Measurements from ENCODE around the gene PEMT.
"Not testable (repeated sequence)": the region's sequence is repeated elsewhere in the genome, so short reads cannot be mapped to it uniquely, and the experiment has no call there.

Gene PEMT

DNA sequence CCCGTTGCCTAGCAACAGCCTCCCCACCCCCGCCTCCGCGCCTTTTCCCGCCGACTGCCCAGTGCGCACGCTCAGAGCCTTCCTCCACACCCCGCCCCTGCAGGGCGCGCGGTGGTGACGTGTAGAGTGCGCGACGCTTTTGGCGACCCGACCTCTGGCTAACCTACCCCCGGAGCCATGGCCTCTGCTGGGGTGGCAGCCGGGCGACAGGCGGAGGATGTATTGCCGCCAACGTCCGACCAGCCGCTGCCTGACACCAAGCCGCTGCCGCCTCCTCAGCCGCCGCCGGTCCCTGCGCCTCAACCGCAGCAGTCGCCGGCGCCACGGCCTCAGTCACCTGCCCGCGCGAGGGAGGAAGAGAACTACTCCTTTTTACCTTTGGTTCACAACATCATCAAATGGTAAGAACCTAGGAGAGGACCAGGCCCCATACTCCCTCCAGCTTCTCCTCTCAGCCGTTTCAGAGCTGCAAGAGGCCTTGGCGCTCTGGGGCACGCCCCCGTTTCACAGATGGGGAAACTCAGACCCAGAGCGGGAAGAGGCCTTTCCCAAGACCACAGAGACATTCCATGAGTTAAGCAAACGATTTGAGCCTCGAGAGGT lies 114.5 kb downstream of the PEMT start, which contains the start of gene MED9:
MED9 (plus strand) TSS at position 136 of the 603 bp plus-strand sequence; CDS start at position 178, 42 bp downstream.
- FAIRE-seq = no peak

DNA sequence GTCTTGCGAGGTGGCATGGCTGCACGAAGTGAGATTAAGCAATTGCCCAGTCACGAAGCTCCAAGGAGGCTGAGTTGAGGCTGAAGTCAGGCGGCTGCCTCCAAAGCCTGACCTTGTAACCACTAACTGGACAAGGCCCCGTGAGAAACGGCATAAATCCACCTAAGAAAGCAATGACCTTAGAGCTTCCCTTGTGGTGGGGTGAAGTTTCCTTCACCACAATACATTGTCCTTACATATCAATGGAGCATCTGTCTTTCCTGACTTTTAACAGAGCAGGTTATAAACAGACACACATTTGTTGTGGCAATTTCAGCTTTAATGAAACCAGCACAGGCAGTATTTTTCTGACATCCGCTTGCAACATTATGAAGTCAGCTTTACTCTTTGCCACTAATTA lies 117.2 kb downstream of the PEMT start:
- FAIRE-seq = no peak

DNA sequence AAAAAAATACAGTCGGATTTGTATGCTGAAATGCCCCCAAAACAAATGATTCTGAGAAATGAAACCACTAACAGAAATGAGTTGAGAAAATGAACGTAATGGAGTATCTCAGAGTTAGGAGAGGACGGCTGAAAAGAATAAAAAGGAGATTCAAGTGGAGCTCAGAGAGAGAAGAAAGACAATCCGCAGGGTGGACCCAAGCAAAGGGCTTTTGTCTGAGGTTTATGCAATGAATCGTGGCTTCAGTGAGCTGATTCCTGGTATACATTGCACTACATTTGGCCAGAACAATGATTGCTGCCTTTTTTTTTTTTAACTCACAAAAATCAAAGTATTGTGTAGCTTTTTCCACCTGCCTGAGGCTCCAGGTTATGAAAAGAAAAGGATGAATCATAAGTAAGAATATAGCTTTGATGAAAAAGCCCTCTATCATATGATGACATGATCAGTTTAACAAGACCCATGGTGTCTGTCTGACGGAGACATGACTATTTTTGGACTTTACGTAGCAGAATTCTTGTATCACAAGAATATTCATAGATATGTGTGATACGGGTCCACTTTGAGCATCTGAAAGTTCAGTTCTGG lies 119.1 kb downstream of the PEMT start:
- no peak for FAIRE-seq

DNA sequence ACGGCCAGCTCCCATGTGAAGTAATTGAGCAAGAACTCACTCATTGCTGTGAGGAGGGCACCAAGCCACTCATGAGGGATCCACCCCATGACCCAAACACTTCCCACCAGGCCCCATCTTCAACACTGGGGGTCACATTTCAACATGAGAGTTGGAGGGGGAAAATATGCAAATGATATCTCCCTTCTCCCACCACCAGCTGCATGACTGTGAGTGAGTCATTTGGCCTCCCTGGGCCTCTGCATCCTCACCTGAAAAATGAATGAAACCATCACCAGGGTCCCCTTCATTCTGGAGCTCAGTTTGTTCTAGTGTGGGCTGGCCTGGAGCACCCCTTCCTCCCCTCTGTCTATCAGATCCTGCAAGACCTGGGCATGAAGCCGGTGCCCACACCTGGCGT lies 121.5 kb downstream of the PEMT start:
- FAIRE-seq = no peak

DNA sequence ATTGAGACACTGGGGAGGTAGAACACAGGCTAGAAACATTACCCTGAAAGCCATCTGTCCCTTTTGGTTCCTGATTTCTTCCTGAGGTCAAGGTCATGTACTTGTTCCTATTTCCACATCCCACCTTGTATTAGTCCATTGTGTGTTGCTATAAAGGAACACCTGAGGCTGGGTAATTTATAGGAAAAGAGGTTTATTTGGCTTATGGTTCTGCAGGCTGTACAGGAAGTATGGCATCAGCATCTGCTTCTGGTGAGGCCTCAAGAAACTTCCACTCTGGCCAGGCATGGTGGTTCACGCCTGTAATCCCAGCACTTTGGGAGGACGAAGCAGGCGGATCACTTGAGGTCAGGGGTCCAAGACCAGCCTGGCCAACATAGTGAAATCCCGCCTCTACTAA lies 122.2 kb downstream of the PEMT start:
- no peak for FAIRE-seq

DNA sequence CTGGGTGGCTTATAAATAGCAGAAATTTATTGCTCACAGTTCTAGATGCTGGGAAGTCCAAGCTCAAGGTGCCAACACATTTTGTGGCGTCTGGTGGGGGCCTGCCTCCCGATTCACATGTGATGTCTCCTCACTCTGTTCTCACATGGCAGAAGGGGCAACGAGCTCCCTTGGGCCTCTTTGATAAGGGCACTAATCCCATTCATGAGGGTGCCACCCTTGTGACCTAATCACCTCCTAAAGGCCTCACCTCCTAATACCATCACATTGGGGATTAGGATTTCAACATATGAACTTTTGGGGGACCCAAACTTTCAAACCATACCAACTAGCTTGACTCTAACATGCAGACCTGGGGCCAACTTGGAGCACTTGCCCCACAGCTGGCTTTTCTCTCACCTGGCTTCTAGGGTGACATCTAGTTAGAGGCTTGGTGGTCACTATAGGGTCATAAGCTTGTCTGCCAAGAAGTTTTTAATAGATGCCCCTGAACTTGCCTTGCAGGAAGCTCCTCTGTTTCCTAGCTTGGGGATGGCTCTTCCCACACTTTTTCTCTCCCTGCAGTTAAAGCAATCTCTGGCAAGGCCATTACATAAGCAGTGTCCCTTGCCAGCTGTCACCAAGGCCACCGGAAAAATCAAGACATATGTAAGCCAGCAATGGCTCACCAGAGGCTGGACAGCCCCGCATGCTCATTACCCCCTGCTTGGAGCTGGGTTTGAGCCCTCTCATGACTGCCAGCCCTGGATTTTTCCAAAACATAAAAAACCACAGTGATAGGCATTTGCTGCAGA lies 123.1 kb downstream of the PEMT start:
- FAIRE-seq = no peak

DNA sequence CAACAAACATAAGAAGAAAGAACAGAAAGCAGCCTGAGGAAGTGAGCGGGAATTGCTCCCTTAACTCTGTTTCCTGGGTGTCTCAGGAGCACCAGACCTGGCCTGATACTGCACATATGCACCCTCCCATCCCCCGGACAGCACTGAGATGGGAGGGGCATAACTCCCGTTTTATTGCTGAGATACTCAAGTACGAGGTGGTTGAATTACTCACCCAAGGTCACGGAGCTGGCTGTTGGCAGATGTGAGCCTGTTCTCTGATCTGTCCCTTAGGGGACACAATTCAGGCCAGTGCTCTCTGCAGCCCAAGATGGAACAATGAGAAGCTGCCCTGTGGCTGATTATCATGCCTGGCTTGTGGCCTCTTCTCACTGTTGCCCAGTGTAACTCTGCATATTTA lies 123.8 kb downstream of the PEMT start:
- FAIRE-seq = no peak

DNA sequence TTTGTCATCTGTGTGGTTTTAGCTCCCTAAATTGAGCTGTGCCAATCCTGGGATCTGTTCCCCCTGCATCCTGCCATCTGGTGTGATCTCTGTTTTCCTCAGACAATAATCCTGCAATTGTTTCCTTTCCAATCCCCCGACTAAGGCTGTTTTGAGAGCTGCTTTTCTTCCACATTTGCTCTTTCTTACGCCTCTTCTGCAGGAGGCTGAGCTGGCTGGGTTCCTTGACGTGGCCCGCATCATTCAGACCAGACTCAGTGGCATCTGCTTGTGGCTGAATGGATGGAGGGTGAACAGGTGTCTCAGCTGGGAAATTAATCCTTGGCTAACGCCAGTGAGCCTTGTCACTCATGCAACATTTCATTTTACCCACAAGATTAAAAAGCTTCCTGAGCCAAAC lies 124.5 kb downstream of the PEMT start:
- no peak for FAIRE-seq

DNA sequence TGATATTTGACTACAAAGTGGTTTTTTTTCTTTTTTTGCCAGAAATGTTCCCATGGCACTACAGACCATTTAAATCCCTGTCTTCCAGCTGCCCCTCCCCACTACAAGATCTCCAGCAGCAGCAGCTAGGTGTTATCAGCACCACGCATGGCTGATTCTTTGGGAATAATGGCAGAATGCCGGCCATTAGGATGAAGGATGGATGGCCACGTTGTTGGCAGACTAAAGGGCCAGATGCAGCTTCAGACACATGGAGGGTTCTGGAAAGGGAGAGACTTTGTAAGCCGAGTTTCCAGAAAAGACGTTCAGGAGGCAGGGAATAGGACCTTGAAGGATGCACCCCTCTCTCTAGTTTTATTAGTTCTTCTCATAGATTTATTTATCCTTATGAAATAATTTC lies 125.0 kb downstream of the PEMT start:
- no peak for FAIRE-seq

DNA sequence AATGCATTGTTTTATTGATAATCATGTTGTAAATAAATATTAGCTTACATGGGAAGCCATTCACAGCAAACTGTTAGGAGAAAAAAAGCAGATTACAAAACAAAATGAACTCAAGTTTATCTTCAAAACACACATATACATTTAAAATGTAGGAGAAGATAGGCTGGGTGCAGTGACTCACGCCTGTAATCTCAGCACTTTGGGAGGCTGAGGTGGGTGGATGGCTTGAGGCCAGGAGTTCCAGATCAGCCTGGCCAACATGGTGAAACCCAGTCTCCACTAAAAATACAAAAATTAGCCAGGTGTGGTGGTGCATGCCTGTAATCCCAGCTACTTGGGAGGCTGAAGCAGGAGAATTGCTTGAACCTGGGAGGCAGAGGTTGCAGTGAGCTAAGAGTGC lies 125.6 kb downstream of the PEMT start:
- not testable (repeated sequence) for FAIRE-seq

DNA sequence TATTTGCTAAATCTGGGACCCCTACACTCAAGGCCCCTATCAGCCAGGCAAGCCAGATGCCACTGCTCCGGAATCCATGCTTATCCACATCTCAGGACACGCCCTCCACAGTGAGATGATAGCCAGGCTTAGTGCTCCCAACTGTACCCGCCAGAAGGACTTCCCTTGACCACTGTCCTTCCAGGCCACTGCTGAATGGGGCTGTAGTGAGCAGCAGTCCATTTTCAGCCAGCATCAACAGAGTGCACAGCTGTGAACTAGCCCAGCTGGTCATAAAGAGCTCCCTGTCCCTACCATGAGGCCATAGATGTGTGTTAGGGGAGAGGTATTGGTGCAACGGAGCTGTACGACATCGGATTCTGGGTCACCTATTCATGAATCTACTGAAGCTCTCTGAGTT lies 127.7 kb downstream of the PEMT start:
- no peak for FAIRE-seq

DNA sequence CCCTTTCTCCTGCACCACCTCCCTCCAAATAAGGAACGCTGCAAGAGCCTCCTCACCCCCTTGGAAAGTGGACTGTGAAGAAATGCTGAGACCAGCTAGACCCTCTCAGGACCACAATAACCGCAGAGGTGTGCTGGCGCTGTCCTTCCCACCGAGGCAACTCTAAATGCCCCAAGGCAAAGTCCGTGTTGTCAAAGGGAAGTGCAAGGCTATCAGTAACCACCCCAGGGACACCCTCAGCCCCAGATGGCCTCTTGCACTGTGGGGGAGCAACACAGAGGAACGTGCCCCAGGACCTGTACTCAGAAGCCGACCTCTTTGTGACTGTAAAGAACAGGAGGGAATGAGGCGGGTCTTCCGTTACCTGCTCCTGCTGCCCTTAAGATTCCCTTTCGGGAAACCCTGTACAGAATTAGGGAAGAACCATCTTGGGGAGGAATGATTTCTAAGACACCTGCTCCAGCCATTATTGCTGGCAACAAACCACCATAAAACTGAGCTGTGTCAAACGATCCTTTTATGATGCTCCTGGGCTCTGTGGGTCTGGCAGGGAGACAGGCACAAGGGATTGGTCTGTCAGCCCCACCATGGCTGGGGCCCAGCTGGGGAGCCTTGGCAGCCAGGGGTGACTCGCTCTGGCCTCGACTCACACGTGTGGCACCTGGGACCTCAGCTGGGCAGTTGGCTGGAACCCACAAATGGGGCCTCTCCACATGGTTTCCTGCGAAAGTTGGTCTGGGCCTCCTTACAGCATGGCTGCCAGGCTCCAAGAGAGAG lies 129.3 kb downstream of the PEMT start:
- FAIRE-seq = no peak

DNA sequence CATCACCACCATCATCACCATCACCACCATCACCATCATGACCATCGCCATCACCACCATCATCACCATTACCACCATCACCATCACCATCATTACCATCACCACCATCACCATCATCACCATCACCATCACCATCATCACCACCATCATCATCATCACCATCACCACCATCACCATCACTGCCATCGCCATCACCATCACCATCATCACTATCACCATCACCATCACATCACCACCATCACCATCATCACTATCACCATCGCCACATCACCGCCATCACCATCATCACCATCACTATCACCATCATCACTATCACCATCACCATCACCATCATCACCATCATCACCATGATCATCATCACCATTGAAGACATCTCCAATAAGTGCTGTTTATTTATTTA lies 131.5 kb downstream of the PEMT start:
- no peak for FAIRE-seq

DNA sequence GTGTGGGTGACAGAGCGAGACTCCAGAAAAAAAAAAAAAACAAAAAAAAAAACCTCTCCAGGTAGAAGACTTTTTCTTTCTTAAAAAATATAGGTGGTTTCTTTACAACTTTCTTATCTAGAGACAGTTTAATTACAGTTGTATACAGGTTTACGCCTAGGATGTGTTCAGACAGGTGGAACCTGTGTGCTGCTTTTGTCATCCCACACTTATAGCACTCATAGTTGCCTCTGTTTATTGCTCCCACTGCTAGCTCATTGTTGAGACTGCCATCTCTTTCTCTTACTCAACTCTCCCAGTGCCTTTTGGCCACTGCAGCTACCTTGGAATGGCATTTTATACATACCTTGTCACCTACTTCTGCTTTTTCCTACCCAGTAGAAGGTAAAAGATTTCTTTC lies 133.8 kb downstream of the PEMT start:
- FAIRE-seq = no peak

DNA sequence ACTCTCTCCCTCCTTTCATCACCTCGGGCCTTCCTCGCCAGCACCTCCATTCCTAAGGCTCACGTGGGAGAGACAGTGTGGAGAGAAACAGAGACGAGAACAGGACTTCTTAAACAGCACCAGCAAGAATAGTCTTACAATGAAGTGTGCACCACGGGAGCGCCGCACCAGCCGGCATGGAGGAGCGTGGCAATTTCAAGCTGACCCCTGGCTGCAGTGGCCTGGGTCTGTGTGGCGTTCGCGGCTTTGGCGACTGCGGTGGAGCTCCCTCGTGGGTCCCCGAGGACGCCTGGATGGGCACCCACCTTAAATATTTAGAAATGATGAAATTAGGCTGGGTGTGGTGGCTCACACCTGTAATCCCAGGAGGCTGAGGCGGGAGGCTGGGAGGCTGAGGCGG lies 135.3 kb downstream of the PEMT start:
- FAIRE-seq = no peak

Data from TTC549 (cell line).